Activated T-helper 2 cell treated with anti-CD3 and anti-CD28 coated beads, Interferon-gamma antibody, Interleukin-2, Interleukin-4, amounts not matched to agents 10 μg/mL and 5 μg/mL and 100 μg/mL, durations not matched to agents 14 hours and 24 hours and 36 hours (primary cell): ENCODE measurements around the gene NR2F2. TPM values are rescaled to one million over a fixed set of nuclear protein-coding genes. Genes with fewer than 3 reads are reported as not detected.
A peak's percentile ranks its signal among the peaks of the same experiment; 100 is the strongest.

Experiments used
- DNase-seq: peaks from one replicate; pipeline ENCODE4 v3.0.0; 2021; ENCODE audit warnings: low spot score
- H3K27ac Mint-ChIP-seq: one replicate; pipeline ENCODE4 v1.8.0; 2021; ENCODE audit warnings: mixed read lengths
- H3K27me3 Mint-ChIP-seq: one replicate; pipeline ENCODE4 v1.8.0; 2021; ENCODE audit warnings: low read depth, mixed read lengths
- H3K36me3 Mint-ChIP-seq: one replicate; pipeline ENCODE4 v1.8.0; 2021; ENCODE audit warnings: low read depth, mixed read lengths
- H3K4me1 Mint-ChIP-seq: one replicate; pipeline ENCODE4 v1.8.0; 2021; ENCODE audit warnings: low read depth, mixed read lengths
- H3K4me3 Mint-ChIP-seq: one replicate; pipeline ENCODE4 v1.8.0; 2021; ENCODE audit warnings: low read depth, mild to moderate bottlenecking, moderate library complexity, mixed read lengths
- H3K9me3 Mint-ChIP-seq: one replicate; pipeline ENCODE4 v1.8.0; 2021; ENCODE audit warnings: mixed read lengths
- intact Hi-C: fragments of 100-400 bp; cut with micrococcal nuclease; formaldehyde crosslinking; loops from one replicate; pipeline ENCODE4 v1.15.1; 2023
- total RNA-seq: library from RNA; stranded (reverse); gene quantifications from 2 replicates; pipeline ENCODE4 v1.2.3, GENCODE V29; 2022

NR2F2 gene
- total RNA-seq, 1 donor from 2014 or later = not detected

GRCh38 chr15:96321639-96322535 lies 8.6 kb upstream of the NR2F2 start:
- intact Hi-C loops = loop anchor here (10.0 kb wide), 1 partner anchor 913 kb away; no protein-coding TSS in a partner anchor
- Mint-ChIP-seq H3K27ac (no peak overlapping the region), H3K27me3 (peaks cover 70% of the 10 kb centered on the region), H3K9me3 (no peaks in the 10 kb centered on the region), H3K4me1 (peaks cover 4% of the 10 kb centered on the region), H3K4me3 (no peak overlapping the region), H3K36me3 (no peaks in the 10 kb centered on the region)
- DNase-seq = no peak

GRCh38 chr15:96322536-96323318 lies 7.8 kb upstream of the NR2F2 start:
- no peak overlapping the region for H3K4me3 Mint-ChIP-seq
- intact Hi-C loops = loop anchor here (10.0 kb wide), 1 partner anchor 912 kb away; no protein-coding TSS in a partner anchor
- peaks cover 71% of the 10 kb centered on the region for H3K27me3 Mint-ChIP-seq

GRCh38 chr15:96323319-96324145 lies 7.0 kb upstream of the NR2F2 start:
- H3K27ac Mint-ChIP-seq = no peak overlapping the region
- H3K4me3 Mint-ChIP-seq = no peak overlapping the region
- no peaks in the 10 kb centered on the region for H3K9me3 Mint-ChIP-seq
- H3K27me3 Mint-ChIP-seq = peaks cover 76% of the 10 kb centered on the region
- intact Hi-C loops = loop anchor here (10.0 kb wide), 1 partner anchor 911 kb away; no protein-coding TSS in a partner anchor
- H3K4me1 Mint-ChIP-seq = peaks cover 4% of the 10 kb centered on the region
- DNase-seq = no peak
- no peaks in the 10 kb centered on the region for H3K36me3 Mint-ChIP-seq

More at GRCh38 chr15:96322536-96323318, 7.8 kb upstream of the NR2F2 start:
- DNase-seq = no peak
- Mint-ChIP-seq H3K27ac (no peak overlapping the region), H3K4me1 (peaks cover 4% of the 10 kb centered on the region), H3K9me3 (no peaks in the 10 kb centered on the region), H3K36me3 (no peaks in the 10 kb centered on the region)

- intact Hi-C loops = loop anchor here (10.0 kb wide), 1 partner anchor 910 kb away; no protein-coding TSS in a partner anchor
- peaks cover 80% of the 10 kb centered on the region for H3K27me3 Mint-ChIP-seq
Observed at GRCh38 chr15:96324192-96324895, 6.2 kb upstream of the NR2F2 start.

GRCh38 chr15:96324940-96325540 lies 5.5 kb upstream of the NR2F2 start:
- intact Hi-C loops = loop anchor here (5.0 to 10.0 kb wide), 2 partner anchors 87 to 910 kb away; no protein-coding TSS in a partner anchor
- Mint-ChIP-seq H3K4me1 (peaks cover 6% of the 10 kb centered on the region), H3K27ac (no peak overlapping the region), H3K36me3 (no peaks in the 10 kb centered on the region), H3K27me3 (peaks cover 80% of the 10 kb centered on the region), H3K4me3 (no peak overlapping the region), H3K9me3 (no peaks in the 10 kb centered on the region)
- DNase-seq = no peak

More at GRCh38 chr15:96324192-96324895, 6.2 kb upstream of the NR2F2 start:
- no peak overlapping the region for H3K4me3 Mint-ChIP-seq
- H3K4me1 Mint-ChIP-seq = peaks cover 4% of the 10 kb centered on the region
- no peak for DNase-seq
- no peak overlapping the region for H3K27ac Mint-ChIP-seq
- no peaks in the 10 kb centered on the region for H3K9me3 Mint-ChIP-seq
- no peaks in the 10 kb centered on the region for H3K36me3 Mint-ChIP-seq

GRCh38 chr15:96325541-96326327 lies 4.8 kb upstream of the NR2F2 start:
- Mint-ChIP-seq H3K9me3 (no peaks in the 10 kb centered on the region), H3K4me3 (no peak overlapping the region), H3K4me1 (peaks cover 9% of the 10 kb centered on the region), H3K27ac (no peak overlapping the region), H3K27me3 (peaks cover 80% of the 10 kb centered on the region), H3K36me3 (peaks cover 2% of the 10 kb centered on the region)
- no peak for DNase-seq
- intact Hi-C loops = loop anchor here (2.0 to 10.0 kb wide), 3 partner anchors 31 to 909 kb away; no protein-coding TSS in a partner anchor

- intact Hi-C loops = loop anchor here (2.0 to 10.0 kb wide), 3 partner anchors 30 to 908 kb away; no protein-coding TSS in a partner anchor
- Mint-ChIP-seq H3K27ac (no peak overlapping the region), H3K4me1 (peaks cover 10% of the 10 kb centered on the region), H3K36me3 (peaks cover 4% of the 10 kb centered on the region), H3K4me3 (peak overlapping the region; percentile 23), H3K9me3 (no peaks in the 10 kb centered on the region), H3K27me3 (peaks cover 77% of the 10 kb centered on the region)
- DNase-seq = no peak
Observed at GRCh38 chr15:96326328-96327154, 4.0 kb upstream of the NR2F2 start.

GRCh38 chr15:96327155-96327741 lies 3.3 kb upstream of the NR2F2 start:
- H3K27ac Mint-ChIP-seq = no peak overlapping the region
- intact Hi-C loops = loop anchor here (2.0 to 10.0 kb wide), 3 partner anchors 30 to 908 kb away; no protein-coding TSS in a partner anchor
- H3K27me3 Mint-ChIP-seq = peaks cover 79% of the 10 kb centered on the region
- H3K9me3 Mint-ChIP-seq = no peaks in the 10 kb centered on the region
- H3K4me3 Mint-ChIP-seq = no peak overlapping the region
- DNase-seq = no peak
- H3K36me3 Mint-ChIP-seq = peaks cover 4% of the 10 kb centered on the region
- peaks cover 10% of the 10 kb centered on the region for H3K4me1 Mint-ChIP-seq

- Mint-ChIP-seq H3K27me3 (peaks cover 81% of the 10 kb centered on the region), H3K4me3 (no peak overlapping the region), H3K4me1 (peaks cover 10% of the 10 kb centered on the region), H3K27ac (no peak overlapping the region), H3K36me3 (peaks cover 4% of the 10 kb centered on the region), H3K9me3 (no peaks in the 10 kb centered on the region)
- no peak for DNase-seq
- intact Hi-C loops = loop anchor here (2.0 to 10.0 kb wide), 3 partner anchors 14 to 906 kb away; no protein-coding TSS in a partner anchor
Observed at GRCh38 chr15:96328181-96328876, 2.2 kb upstream of the NR2F2 start.
